NCI-H1105 treated with DMSO at 0.1 percent for 48 hours (cell line): ENCODE results near the gene GUSB.

Source experiments
- DNase-seq: peaks from one replicate; lab custom pipeline; 2025; lab: John Stamatoyannopoulos, UW

Gene GUSB

GRCh38 chr7:65927489-65928448 lies 54.2 kb downstream of the GUSB start:
- DNase-seq, result no peak

GRCh38 chr7:65926588-65926987 lies 55.4 kb downstream of the GUSB start:
- no peak for DNase-seq

- DNase-seq, result no peak
These were observed 57.0 kb downstream of the GUSB start for GRCh38 chr7:65925040-65925439.

GRCh38 chr7:65924193-65924592 lies 57.8 kb downstream of the GUSB start:
- no peak for DNase-seq

GRCh38 chr7:65923316-65923715 lies 58.7 kb downstream of the GUSB start:
- no peak for DNase-seq

- DNase-seq, result no peak
These were observed 65.9 kb downstream of the GUSB start for GRCh38 chr7:65915921-65916657.

GRCh38 chr7:65912237-65912636 lies 69.8 kb downstream of the GUSB start:
- no peak for DNase-seq
